GM19468 (cell line): ENCODE measurements around the gene KDM5B.

Experiments used
- ATAC-seq: cut with Tn5 transposase; IDR thresholded peaks from one replicate; pipeline ENCODE4 v1.9.1; 2021; ENCODE audit warnings: mild to moderate bottlenecking, moderate library complexity, moderate number of reproducible peaks; ENCODE audit not compliant: unreplicated experiment; ENCODE audit errors: extremely low read depth

The KDM5B gene

DNA sequence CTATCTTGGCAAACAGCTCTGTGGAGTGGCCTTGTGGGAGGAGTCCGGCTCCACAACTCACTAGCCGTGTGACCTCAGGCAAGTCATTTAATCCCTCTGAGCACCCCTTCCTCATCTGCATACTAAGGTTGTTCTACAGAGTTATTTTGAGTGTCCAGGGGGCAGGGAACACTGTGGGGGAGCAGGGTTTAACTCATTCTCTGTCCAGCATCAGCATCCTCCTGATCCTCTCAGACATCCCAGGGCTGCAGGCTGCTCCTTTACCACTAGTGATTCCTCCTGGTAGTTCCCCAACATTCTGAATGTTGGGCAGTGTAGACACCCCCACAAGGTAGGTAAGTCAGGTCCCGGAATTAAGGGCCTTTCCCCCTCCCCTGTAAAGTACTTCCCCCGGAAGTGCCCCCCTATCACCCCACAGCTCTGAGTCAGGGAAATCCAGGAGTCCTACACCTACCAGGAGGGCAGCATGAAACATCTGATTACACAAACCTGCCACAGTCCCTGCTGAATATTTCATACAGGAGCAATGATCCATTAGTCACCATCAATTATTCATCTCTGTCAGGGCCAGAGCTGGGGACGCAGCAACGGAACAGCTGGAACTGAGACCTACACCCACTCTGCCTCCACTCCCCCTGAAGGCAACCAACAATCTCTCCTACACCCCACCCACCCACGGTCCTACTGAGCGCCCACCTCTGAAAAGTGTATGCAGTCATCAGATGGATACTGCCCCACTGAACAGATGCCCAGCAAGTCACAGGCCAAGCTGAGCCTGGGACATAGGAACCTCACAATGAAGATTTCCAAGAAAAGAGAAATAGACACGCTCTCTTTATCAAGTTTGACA, 118.5 kb downstream of the KDM5B start:
- ATAC-seq = no peak

DNA sequence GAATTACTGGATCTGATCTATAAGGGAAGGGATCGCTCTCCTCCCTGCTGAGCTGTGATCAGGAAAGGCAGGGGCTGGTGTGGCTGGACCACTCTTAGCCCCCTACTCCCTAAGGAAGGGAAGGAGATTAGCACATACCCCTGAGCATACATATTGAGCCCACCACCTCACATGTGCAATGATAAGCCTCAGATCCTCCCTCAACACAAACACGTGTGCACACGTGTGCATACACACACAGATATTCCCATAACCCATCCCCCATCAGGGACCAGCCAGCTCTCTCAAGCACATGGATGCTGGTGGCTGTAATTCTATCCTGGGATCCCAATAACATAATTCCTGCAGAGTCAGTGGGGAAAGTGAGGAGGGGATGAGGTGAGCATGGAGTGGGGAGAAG, 119.1 kb downstream of the KDM5B start:
- no peak for ATAC-seq

DNA sequence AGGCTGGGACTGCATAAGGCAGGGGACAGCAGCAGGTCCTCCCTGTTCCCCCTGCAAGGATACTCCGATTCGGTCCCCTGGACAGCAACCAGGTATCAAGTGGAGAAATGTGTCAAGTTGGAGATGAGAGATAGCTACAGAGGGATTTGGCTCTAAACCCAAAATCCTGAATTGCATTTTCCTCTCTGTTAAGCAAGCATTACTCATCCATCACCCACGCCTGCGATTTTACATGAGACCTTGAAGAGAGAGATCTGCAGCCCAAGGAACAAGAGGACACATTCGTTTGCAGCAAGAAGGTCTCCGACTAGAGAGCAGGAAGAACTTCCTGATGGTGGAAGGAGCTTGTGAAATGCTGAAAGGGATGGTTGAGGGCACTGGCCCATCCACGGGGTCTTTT, 119.8 kb downstream of the KDM5B start:
- ATAC-seq = no peak

DNA sequence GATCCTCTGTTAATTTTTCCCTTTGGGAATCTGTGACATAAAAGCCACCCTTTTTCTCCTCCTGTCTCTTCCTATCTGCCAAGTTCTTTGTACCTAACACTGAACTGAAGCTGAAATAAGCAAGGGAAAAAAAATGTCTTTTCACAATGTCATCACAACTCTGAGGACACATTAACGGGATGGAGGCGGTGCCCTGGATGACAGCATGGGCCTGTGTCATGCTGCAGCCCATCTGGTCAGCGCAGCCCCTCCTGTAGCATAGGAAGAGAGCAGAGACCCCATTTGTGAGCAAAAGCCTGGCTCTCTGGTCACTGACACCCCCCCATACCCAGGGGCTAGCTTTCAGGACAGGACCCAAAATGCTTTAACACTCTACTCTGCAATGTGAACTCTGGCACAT, 120.4 kb downstream of the KDM5B start:
- no peak for ATAC-seq

DNA sequence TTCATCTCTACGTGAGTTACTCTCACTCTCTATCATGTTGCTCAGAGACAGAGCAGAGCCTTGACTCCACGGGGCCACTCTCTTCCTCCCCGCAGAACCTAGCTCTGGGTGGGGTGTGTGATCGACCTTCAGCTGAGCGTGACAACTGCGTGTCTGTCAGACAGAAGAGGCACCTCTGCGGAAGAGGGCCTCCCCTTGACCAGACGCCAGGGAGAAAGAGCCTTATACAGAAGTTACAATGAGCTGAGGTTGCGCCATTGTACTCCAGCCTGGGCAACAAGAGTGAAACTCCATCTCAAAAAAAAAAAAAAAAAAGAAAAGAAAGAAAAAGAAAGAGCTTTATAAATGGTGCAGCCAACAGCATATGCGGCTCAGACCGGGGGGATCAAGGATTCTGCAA, 120.9 kb downstream of the KDM5B start:
- ATAC-seq = no peak

DNA sequence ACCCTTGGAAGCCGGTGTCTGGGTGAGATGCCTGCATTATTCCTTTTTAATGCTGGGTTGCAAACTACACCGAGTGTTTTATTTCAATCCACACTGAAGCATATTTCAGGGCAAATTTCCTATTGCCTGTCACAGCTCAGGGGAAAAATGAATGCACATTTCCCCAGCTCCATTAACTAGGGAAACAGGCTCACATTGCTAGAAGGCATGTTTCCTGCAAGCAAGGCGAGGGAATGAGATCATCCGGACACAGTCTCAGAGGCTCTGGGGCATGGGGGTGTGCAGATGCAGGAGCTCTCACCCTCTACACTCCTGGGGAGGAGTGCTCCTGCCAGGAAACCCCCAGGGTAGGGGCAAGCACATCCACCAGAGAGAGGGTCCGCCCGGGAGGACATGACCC, 122.6 kb downstream of the KDM5B start:
- ATAC-seq = no peak

DNA sequence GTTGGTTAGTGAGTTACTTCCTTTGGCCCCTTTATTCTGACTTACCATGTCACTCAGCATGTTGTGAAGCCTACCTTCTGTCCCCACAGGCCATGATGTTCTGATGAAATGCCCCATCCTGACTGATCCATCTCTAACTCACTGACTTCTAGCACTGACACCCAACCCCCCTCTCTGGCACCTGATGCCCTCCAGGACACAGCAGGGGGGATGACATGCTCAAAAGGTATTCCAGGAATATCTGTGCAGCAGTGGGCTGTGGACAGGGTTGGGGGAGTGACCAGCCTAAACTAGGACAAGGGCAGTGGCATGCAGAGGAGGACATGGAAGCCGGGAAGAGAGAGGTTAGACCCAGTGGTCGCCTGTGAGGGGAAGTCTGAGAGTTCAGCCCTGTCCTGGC, 123.5 kb downstream of the KDM5B start:
- no peak for ATAC-seq

DNA sequence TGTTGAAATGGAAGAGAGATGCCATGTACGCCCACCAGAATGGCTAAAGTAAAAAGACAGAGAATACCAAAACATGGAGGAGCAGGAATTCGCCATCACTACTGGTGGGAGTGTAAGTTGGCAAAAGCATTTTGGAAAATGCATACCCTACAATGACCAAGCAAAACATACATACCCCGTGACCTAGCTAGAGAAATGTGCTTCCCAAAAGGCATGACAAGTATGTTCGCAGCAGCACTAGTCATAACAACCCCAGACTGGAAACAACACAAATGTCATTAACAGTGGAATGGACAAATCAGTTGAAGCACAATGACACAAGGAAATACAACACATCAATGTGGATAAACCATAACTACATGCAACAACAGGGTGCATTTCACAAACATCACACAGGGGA, 125.2 kb downstream of the KDM5B start:
- ATAC-seq = no peak

DNA sequence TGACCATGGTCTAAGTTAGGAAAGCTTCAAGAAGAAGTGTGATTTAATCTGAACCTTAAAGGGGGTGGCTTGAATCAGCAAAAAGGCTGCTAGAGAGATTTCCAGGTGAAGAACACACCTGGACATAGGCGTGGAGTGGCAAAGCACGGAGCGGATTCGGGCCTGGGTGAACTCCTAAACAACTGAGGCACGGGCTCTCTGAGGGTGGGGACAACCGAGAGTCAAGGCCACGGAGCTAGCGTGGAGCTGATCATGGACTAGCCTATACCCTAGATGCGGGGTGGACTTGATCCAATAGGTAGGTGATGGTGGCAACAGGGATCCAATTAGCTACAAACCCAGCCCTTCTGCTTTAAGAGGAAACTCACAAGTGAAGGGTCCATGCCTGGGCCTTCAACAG, 125.7 kb downstream of the KDM5B start:
- no peak for ATAC-seq

DNA sequence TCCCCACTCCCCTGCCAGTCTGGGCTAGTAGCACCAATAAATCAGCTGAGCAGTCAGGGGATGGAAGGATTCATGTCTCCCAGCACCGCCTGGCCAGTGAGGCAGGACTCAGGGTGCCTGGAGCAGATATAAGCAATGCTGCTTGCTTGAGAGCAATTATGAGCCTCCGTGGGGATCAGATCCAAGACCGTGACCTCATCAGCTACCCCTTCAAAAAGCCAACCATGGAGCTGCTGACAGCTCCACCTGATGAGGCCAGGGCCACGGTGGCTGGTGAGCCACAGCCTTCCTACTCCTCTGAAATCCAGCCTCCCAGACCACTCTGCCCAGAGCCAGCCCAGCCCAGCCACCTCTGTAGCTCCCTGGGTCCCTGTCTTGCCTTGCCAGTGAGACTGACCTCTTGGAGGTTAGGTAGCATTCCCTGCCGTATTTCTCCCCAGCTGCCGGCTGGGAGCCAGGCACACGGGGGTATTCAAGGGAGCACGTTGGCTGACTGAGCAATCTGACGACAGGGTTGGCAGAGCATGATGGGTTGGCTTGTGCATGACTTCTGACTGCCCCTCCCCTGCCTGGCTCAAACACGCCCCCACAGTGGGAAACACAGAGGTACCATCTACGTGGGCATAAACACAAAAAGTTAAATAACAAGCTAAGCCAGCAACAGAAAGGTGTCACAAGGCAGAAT, 126.3 kb downstream of the KDM5B start:
- no peak for ATAC-seq

DNA sequence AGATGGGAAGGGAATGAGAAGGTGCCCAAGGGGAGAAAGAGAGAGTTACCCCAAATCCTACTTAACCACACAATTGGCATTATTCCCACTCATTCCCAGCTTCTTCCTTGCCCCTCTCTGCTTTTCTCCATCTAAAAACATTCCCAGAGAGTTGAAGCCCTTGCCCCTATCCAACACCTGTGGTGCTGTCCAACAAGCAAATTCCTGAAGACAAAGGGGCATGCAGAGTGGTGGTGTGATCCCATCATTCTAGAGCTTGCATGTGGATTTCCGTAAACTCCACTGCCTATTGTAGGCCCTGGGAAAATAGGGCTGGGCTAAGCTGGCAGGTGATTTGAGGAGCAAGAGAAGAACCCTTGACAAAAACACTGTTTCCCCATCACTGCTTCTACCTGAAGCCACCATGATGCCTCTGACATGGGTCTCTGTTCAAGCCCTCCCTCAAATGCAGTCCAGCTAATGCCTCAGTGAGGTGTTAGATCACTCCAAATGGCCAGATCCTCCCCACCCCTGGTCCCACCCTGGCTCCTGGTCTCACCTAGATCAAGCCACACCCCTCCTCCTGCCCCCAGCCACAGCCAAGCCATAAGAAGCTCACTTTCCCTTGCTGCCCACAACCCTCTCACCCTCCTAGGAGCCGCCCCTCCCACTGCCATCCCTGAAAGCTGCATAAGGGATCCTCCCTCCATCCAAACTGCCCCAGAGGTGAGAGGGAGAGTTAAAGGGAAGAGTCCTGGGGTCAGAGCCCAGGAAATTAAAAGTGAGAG, 127.5 kb downstream of the KDM5B start:
- no peak for ATAC-seq

DNA sequence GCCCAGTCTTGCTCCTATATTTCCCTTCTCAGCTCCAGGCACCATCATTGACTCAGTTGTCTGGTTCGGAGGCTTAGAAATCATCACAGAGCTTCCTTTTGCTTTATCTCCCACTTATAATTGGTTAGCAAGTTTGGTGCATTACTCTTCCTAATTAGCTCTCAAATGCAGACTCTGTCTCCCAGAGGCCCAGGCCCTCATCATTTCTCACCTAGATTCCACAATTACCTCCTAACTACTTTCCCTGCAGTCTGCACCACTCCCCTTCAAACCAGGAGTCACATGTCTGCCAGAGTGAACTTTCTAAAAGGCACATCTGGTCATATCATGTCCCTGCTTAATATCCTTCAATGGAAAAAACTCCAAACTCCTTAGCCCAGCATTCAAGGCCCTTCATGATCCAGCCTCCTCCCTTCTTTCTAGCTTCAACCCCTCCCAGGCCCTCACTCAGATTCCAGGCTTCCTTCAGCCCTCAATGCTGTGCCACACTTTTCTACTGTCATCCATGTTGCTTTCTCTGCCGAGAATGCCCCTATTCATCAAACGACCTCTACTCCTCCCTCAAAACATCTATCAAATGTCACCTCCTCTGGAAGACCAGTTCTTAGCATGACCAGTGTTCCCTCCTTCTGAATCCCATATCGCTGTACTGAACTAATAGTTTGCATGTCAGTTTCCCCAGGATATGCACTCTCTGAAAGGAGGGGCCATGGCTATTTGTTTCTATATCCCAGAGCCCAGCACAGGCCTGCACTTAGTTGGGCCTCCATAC, 128.6 kb downstream of the KDM5B start:
- ATAC-seq = no peak

DNA sequence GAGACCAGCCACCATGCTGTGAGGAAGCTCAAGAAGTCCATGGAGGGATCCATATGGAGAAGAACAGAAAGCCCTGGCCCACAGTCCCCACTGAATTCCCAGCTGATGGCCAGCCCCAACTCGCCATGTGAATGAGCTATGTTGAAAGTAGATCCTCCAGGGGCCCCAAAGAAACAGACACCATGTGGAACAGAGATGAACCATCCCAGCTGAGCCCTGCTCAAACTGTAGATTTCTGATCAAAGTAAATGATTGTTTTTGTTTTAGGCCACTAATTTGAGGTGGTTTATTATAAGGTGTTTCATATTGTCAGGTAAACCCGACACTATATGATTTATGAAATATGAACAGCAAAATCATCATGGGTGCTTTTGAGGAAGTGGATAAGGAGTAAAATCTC, 130.8 kb downstream of the KDM5B start:
- no peak for ATAC-seq
